BJ (cell line): Measurements from ENCODE around the gene CAT. TPM values are rescaled to one million over a fixed set of nuclear protein-coding genes. Genes with fewer than 3 reads are reported as not detected.

Experiments used
- CTCF ChIA-PET: fragments of 350-600 bp; formaldehyde crosslinking; extraction: SDS; loops from one replicate; lab custom pipeline; 2021; ENCODE audit warnings: antibody characterized with exemption, inconsistent platforms; lab: Yijun Ruan, JAX
- POLR2A ChIA-PET: fragments of 300-600 bp; sonication (Branson Sonifier 250); formaldehyde crosslinking; extraction: SDS; loops from one replicate; lab custom pipeline; 2021; ENCODE audit warnings: antibody characterized with exemption; lab: Charles Lee
- DNase-seq: peaks from one replicate; pipeline ENCODE4 v3.0.0-alpha.2; 2011; ENCODE audit warnings: low read depth
- H3K27me3 ChIP-seq: 2 replicates; pipeline ENCODE4 v1.6.0; 2011; ENCODE audit warnings: low read length; ENCODE audit not compliant: control insufficient read depth, insufficient read depth
- H3K36me3 ChIP-seq: 2 replicates; pipeline ENCODE4 v1.5.1; 2011; ENCODE audit warnings: low read length; ENCODE audit not compliant: control insufficient read depth, insufficient read depth
- H3K4me3 ChIP-seq: 2 replicates; pipeline ENCODE4 v1.5.1; 2011; ENCODE audit warnings: low read depth, mild to moderate bottlenecking, control low read depth, low read length
- CTCF ChIP-seq: IDR thresholded peaks from 2 replicates; pipeline ENCODE4 v1.5.1; 2011; ENCODE audit warnings: low read depth, mild to moderate bottlenecking, control low read depth, inconsistent platforms, low read length, moderate library complexity; ENCODE audit not compliant: insufficient read depth
- polyA plus RNA-seq: library from polyadenylated mRNA; depleted of rRNA; stranded (reverse); fragments of >200 nt; gene quantifications from 2 replicates; pipeline ENCODE4 v1.2.3, GENCODE V29; 2011

Gene CAT
- polyA plus RNA-seq, 1 experiment = 101 TPM

GRCh38 chr11:34403431-34403830 is 35.3 kb upstream of the CAT start:
- peaks cover 3% of the 10 kb centered on the region; the same call in 1 of the 2 replicates for H3K27me3 ChIP-seq
- no peak for TF ChIP-seq CTCF
- ChIA-PET CTCF (interaction anchor here (0.7 to 3.6 kb wide), 3 partner anchors 13 to 285 kb away, joined by 3 to 19 read pairs (median 3); no protein-coding TSS in a partner anchor), POLR2A (no interaction called here)
- no peak for DNase-seq
- H3K36me3 ChIP-seq = no peaks in the 10 kb centered on the region
- no peak overlapping the region for H3K4me3 ChIP-seq

- H3K36me3 ChIP-seq = no peaks in the 10 kb centered on the region
- no peak for DNase-seq
- peaks cover 3% of the 10 kb centered on the region for H3K27me3 ChIP-seq
- ChIA-PET CTCF (interaction anchor here (1.5 to 3.6 kb wide), 2 partner anchors 12 to 46 kb away, joined by 3 to 19 read pairs; no protein-coding TSS in a partner anchor), POLR2A (no interaction called here)
- H3K4me3 ChIP-seq = no peak overlapping the region
- no peak for TF ChIP-seq CTCF
Observed at GRCh38 chr11:34404280-34404679, 34.5 kb upstream of the CAT start.

- Histone ChIP-seq H3K27me3 (peaks cover 3% of the 10 kb centered on the region), H3K36me3 (no peaks in the 10 kb centered on the region), H3K4me3 (no peak overlapping the region)
- no peak for TF ChIP-seq CTCF
- CTCF ChIA-PET = interaction anchor here (3.6 kb wide), 1 partner anchor 11 kb away, joined by 19 read pairs; no protein-coding TSS in a partner anchor
- DNase-seq = no peak
- POLR2A ChIA-PET = no interaction called here
Observed at GRCh38 chr11:34405079-34405858, 33.5 kb upstream of the CAT start.

GRCh38 chr11:34406413-34406812 is 32.3 kb upstream of the CAT start:
- no peak for DNase-seq
- H3K27me3 ChIP-seq = peaks cover 3% of the 10 kb centered on the region
- POLR2A ChIA-PET = no interaction called here
- no peak for TF ChIP-seq CTCF
- CTCF ChIA-PET = interaction anchor here (1.2 kb wide), 1 partner anchor 11 kb away, joined by 4 read pairs; no protein-coding TSS in a partner anchor
- no peaks in the 10 kb centered on the region for H3K36me3 ChIP-seq
- H3K4me3 ChIP-seq = no peak overlapping the region

- Histone ChIP-seq H3K36me3 (no peaks in the 10 kb centered on the region), H3K27me3 (peaks cover 3% of the 10 kb centered on the region), H3K4me3 (no peak overlapping the region)
- TF ChIP-seq CTCF = no peak
- POLR2A ChIA-PET = no interaction called here
- CTCF ChIA-PET = interaction anchor here (1.2 kb wide), 1 partner anchor 10 kb away, joined by 4 read pairs; no protein-coding TSS in a partner anchor
- no peak for DNase-seq
Observed at GRCh38 chr11:34407121-34407813, 31.5 kb upstream of the CAT start.
